ENCODE results near the gene CYP1B1. TPM values are rescaled to one million over a fixed set of nuclear protein-coding genes. Genes with fewer than 3 reads are reported as not detected.

CYP1B1 gene
- polyA plus RNA-seq, 4 donors, result 107 to 666 (median 140) TPM

GRCh38 chr2:38076710-38077430 is 919 bp upstream of the CYP1B1 start:
- DNase-seq (ENCODE audit: low read depth in 4 of 4, low spot score in 3 of 4), result no peak

- DNase-seq (ENCODE audit: low read depth in 4 of 4, low spot score in 3 of 4), result peak in 3 of 4 donors; percentile 79 to 83 (median 82)
These were observed 280 bp upstream of the CYP1B1 start for GRCh38 chr2:38076152-38076709.

- DNase-seq (ENCODE audit: low read depth in 4 of 4, low spot score in 3 of 4), result no peak
These were observed 1.0 kb downstream of the CYP1B1 start for GRCh38 chr2:38074764-38075506.

GRCh38 chr2:38074058-38074763 is 1.7 kb downstream of the CYP1B1 start:
- no peak for DNase-seq (ENCODE audit: low read depth in 4 of 4, low spot score in 3 of 4)

- DNase-seq (ENCODE audit: low read depth in 4 of 4, low spot score in 3 of 4), result no peak
These were observed 2.5 kb downstream of the CYP1B1 start for GRCh38 chr2:38073211-38074057.

- DNase-seq (ENCODE audit: low read depth in 4 of 4, low spot score in 3 of 4), result no peak
These were observed 5.5 kb downstream of the CYP1B1 start for GRCh38 chr2:38070438-38070837.

GRCh38 chr2:38068234-38068633 is 7.7 kb downstream of the CYP1B1 start:
- no peak for DNase-seq (ENCODE audit: low read depth in 4 of 4, low spot score in 3 of 4)

- no peak for DNase-seq (ENCODE audit: low read depth in 4 of 4, low spot score in 3 of 4)
These were observed 9.4 kb downstream of the CYP1B1 start for GRCh38 chr2:38066421-38067115.

- DNase-seq (ENCODE audit: low read depth in 4 of 4, low spot score in 3 of 4), result no peak
These were observed 10.3 kb downstream of the CYP1B1 start for GRCh38 chr2:38065502-38066135.

GRCh38 chr2:38064801-38065501 is 11.0 kb downstream of the CYP1B1 start:
- DNase-seq (ENCODE audit: low read depth in 4 of 4, low spot score in 3 of 4), result no peak

- no peak for DNase-seq (ENCODE audit: low read depth in 4 of 4, low spot score in 3 of 4)
These were observed 15.5 kb downstream of the CYP1B1 start for GRCh38 chr2:38060236-38061018.

GRCh38 chr2:38057651-38058410 is 18.1 kb downstream of the CYP1B1 start:
- no peak for DNase-seq (ENCODE audit: low read depth in 4 of 4, low spot score in 3 of 4)

GRCh38 chr2:38056216-38056615 is 19.7 kb downstream of the CYP1B1 start:
- no peak for DNase-seq (ENCODE audit: low read depth in 4 of 4, low spot score in 3 of 4)

GRCh38 chr2:38045811-38046210 is 30.1 kb downstream of the CYP1B1 start:
- DNase-seq (ENCODE audit: low read depth in 4 of 4, low spot score in 3 of 4), result no peak

GRCh38 chr2:38039121-38039910 is 36.6 kb downstream of the CYP1B1 start:
- no peak for DNase-seq (ENCODE audit: low read depth in 4 of 4, low spot score in 3 of 4)

- DNase-seq (ENCODE audit: low read depth in 4 of 4, low spot score in 3 of 4), result no peak
These were observed 37.3 kb downstream of the CYP1B1 start for GRCh38 chr2:38038682-38039081.

Measured in left renal pelvis (tissue), 4 donors.